Stimulated activated naive CD8-positive, alpha-beta T cell treated with anti-CD3 and anti-CD28 coated beads, Interleukin-15, Interleukin-2, amounts not matched to agents 100 ng/mL and 50 ng/mL, for 24 hours (primary cell): ENCODE measurements around the gene YY1.
A peak's percentile ranks its signal among the peaks of the same experiment; 100 is the strongest.

Experiments used
- H3K27ac Mint-ChIP-seq: one replicate; pipeline ENCODE4 v1.8.0; 2021; ENCODE audit warnings: mild to moderate bottlenecking, mixed read lengths
- H3K27me3 Mint-ChIP-seq: one replicate; pipeline ENCODE4 v1.8.0; 2021; ENCODE audit warnings: mixed read lengths
- H3K36me3 Mint-ChIP-seq: one replicate; pipeline ENCODE4 v1.8.0; 2021; ENCODE audit warnings: low read depth, mixed read lengths
- H3K4me1 Mint-ChIP-seq: one replicate; pipeline ENCODE4 v1.8.0; 2021; ENCODE audit warnings: low read depth, mixed read lengths
- H3K4me3 Mint-ChIP-seq: one replicate; pipeline ENCODE4 v1.8.0; 2021; ENCODE audit warnings: mild to moderate bottlenecking, mixed read lengths
- H3K9me3 Mint-ChIP-seq: one replicate; pipeline ENCODE4 v1.8.0; 2021; ENCODE audit warnings: mixed read lengths

Gene YY1

DNA sequence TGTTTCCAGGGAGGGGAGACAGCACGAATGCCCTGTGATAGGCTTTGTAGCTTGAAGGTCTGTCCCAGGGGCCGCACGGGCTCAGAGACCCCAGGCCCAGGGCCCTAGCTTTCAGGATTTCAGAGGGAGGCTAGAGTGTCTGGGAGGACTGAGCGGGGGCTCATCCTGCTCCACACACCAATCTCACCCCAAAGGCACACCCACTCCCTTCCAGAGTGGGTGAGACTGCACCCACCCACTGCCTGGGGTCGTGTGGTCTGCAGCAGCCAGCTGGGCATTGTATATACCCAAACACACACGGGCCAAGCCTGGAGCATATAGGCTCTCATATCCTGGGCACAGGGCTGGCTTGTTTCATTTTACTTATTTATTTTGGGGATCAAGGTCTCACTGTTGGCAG lies 78.4 kb downstream of the YY1 start:
- no peaks in the 10 kb centered on the region for H3K9me3 Mint-ChIP-seq
- H3K36me3 Mint-ChIP-seq = no peaks in the 10 kb centered on the region
- no peaks in the 10 kb centered on the region for H3K27me3 Mint-ChIP-seq
- H3K4me3 Mint-ChIP-seq = no peak overlapping the region
- H3K27ac Mint-ChIP-seq = no peak overlapping the region
- peaks cover 8% of the 10 kb centered on the region for H3K4me1 Mint-ChIP-seq

DNA sequence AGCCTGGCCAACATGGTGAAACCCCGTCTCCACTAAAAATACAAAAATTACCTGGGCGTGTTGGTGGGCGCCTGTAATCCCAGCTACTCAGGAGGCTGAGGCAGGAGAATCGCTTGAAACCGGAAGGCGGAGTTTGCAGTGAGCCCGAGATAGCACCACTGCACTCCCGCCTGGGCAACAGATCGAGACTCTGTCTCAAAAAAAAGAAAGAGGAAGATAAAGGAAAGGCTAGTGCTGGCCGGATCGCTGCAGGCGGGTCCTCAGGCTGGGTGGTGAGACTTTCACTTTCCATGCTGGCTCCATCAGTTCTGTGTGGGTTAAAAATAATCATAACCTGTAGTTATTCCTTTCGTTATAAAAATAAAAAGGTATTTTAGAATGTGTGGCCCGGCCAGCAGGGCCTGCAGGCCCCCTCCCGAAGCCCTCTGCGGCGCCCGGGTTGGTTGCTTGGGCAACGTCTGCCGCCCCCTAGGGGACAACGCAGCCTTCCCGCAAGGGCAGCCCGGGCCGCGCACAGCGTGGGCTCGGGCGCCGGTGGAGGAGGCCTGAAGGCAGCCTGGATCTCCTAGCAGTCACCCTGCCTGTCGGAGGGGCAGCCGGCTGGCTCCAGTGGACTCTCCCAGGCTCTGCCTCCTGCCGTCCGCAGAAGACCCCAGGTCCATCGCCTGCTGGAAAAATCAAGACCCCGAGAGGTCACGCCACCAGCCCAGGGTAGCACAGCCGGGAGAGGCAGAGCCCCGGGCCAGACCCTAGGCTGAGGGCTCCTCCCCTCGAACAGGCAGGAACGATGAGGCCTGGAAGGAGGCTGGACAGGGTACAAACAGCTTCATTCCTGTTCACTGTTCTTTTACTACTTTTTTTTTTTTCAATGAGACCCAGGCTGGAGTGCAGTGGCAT lies 79.2 kb downstream of the YY1 start:
- Mint-ChIP-seq H3K4me3 (peak overlapping the region; percentile 56), H3K27me3 (no peaks in the 10 kb centered on the region), H3K9me3 (no peaks in the 10 kb centered on the region), H3K36me3 (no peaks in the 10 kb centered on the region), H3K27ac (no peak overlapping the region), H3K4me1 (peaks cover 5% of the 10 kb centered on the region)

GRCh38 chr14:100320157-100320856 lies 81.4 kb downstream of the YY1 start:
- H3K4me1 Mint-ChIP-seq = peaks cover 5% of the 10 kb centered on the region
- no peaks in the 10 kb centered on the region for H3K36me3 Mint-ChIP-seq
- no peaks in the 10 kb centered on the region for H3K27me3 Mint-ChIP-seq
- H3K27ac Mint-ChIP-seq = no peak overlapping the region
- H3K9me3 Mint-ChIP-seq = no peaks in the 10 kb centered on the region
- no peak overlapping the region for H3K4me3 Mint-ChIP-seq

DNA sequence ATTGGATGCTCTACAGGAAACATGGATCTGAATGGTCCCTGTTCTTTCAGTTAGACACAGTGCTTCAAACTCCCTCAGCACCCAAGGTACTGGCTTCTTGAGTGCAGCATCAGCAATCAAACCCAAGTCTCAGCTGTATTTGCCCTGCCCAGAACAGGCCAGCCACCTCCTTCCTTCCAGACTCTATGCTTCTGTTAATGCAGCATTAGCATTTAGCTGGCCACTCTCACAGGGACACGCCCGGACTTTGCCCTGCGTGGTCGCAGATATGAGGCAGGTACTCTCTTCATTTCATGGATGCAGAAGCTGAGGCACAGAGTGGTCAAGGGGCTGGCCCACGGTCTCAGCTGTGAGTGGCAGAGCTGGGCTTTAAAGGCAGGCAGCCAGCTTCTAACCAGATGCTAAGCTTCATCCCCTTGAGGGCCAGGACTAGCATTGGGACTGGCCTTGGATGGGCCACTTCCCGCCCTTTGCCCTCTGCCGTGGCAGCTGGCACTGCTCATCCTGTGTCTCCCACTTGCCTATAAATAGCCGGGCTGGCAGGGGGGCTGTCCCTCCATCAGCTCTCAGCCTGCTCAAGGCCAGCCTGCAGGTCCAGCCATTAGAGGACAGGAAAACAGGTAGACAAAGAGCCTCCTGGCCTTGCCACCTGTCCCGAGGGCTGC lies 82.7 kb downstream of the YY1 start:
- Mint-ChIP-seq H3K36me3 (no peaks in the 10 kb centered on the region), H3K27ac (no peak overlapping the region), H3K9me3 (no peaks in the 10 kb centered on the region), H3K4me1 (peaks cover 5% of the 10 kb centered on the region), H3K27me3 (no peaks in the 10 kb centered on the region), H3K4me3 (no peak overlapping the region)

DNA sequence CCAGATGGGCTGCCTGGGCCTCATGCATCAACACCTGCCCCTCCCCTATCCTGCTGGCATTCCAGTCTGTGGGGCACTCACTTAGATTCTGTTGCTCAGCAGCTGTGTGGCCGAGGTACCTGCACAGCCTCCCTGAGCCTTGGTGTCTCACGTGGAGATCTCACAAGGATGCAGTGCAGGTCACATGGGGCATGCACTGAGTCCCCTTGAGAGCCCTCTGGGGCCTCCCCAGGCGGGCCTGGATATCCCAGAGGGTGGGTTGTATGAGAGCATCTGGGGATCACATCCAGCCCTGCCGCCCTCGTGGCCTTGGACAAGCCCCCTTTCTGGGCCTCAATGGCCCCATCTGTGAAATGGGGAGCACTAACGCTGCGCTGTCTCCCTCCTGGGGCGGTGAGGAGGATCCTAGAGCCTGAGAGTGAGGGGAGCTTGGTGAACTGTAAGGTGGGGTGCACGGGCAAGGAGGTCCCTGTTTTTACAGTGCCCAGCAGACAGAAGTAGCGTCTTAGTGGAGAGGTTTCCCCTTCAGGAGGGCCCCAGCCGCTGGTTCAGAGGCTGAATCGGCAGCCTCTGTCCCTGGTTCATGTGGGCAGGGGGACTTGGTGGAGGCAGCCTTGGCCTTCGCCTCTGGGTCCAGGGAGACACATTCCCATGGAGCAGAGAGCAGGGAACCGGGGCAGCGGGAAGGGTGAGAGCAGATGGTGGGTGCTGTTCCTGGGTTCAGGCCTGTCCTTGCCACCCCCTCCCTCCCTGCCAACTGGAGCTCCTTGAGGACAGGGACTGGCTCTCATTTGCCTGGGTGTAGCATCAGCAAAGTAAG lies 83.4 kb downstream of the YY1 start:
- Mint-ChIP-seq H3K4me1 (peaks cover 5% of the 10 kb centered on the region), H3K27me3 (no peaks in the 10 kb centered on the region), H3K36me3 (no peaks in the 10 kb centered on the region), H3K4me3 (no peak overlapping the region), H3K27ac (no peak overlapping the region), H3K9me3 (no peaks in the 10 kb centered on the region)

DNA sequence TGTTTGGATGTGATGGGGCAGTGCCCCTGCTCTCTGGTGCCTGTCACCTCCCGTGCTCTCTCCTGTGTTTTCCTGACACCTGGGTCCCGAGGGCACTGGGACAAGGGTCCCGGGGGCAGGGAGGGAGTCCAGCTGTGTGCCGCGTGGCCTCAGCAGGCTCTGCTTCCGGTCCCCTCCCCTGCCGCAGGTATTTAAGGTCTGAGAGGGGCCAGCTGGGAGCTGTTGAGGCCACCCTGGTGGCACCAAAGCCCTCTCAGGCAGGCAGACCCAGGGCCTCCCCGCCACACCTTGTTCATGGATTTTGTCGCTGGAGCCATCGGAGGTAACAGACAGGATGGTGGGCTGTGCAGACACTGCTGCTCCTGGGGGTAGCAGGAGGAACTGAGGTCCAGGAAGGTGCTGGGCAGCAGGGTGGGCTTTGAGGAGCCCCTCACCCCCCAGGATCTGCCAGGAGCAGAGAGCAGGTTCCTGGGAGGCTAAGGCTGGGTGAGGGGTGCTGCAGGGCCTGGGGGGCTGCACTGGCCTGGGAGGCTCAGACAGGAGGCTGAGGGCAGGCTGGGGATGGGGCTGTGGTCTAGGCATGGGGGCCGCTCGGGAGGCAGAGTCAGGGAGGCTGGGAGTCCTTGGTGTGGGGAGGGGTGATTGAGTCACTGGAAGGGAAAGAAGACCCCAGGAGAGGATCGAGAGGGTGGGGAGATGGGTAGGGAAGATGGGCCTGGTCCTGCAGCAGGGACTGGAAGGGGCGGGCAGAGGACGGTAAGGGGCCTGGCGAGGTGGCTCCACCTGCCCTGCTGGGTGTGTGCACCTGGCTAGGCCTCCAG lies 84.4 kb downstream of the YY1 start, which contains the start of gene SLC25A47:
TSS of gene SLC25A47 (plus strand) at position 219 of the 821 bp plus-strand sequence. CDS start at position 295, 76 bp downstream.
- Mint-ChIP-seq H3K27ac (no peak within 1 kb of the TSS), H3K27me3 (no peaks in the 10 kb centered on the region), H3K36me3 (no peaks in the 10 kb centered on the region), H3K9me3 (no peaks in the 10 kb centered on the region), H3K4me3 (no peak within 1 kb of the TSS), H3K4me1 (peaks cover 5% of the 10 kb centered on the region)

- no peak overlapping the region for H3K4me3 Mint-ChIP-seq
- H3K27me3 Mint-ChIP-seq = no peaks in the 10 kb centered on the region
- H3K9me3 Mint-ChIP-seq = no peaks in the 10 kb centered on the region
- H3K36me3 Mint-ChIP-seq = no peaks in the 10 kb centered on the region
- H3K27ac Mint-ChIP-seq = no peak overlapping the region
- peaks cover 5% of the 10 kb centered on the region for H3K4me1 Mint-ChIP-seq
Observed at GRCh38 chr14:100323942-100324307, 85.0 kb downstream of the YY1 start.

DNA sequence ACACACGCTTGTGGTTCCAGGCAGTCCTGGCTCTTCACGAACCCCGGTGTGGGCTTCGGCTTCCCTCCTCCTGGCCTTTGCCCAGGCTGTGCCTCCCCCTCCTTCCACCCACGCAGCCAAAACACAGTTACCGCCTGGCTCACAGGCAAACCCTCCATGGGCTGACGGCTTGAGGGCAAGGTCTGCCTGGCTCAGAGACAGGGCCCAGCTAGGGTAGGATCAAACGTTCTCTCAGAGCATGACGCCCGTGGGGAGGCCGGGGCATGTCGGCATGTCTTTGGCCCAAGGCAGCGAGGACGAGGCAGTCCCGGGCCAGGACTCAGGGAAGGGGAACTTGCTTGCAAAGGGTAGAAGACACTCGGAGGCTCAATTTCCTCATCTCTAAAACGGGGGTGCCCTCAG lies 86.3 kb downstream of the YY1 start:
- H3K4me1 Mint-ChIP-seq = no peaks in the 10 kb centered on the region
- no peaks in the 10 kb centered on the region for H3K36me3 Mint-ChIP-seq
- no peak overlapping the region for H3K4me3 Mint-ChIP-seq
- H3K27me3 Mint-ChIP-seq = no peaks in the 10 kb centered on the region
- no peak overlapping the region for H3K27ac Mint-ChIP-seq
- no peaks in the 10 kb centered on the region for H3K9me3 Mint-ChIP-seq

- H3K4me1 Mint-ChIP-seq = no peaks in the 10 kb centered on the region
- H3K27ac Mint-ChIP-seq = no peak overlapping the region
- H3K36me3 Mint-ChIP-seq = no peaks in the 10 kb centered on the region
- no peak overlapping the region for H3K4me3 Mint-ChIP-seq
- H3K9me3 Mint-ChIP-seq = no peaks in the 10 kb centered on the region
- no peaks in the 10 kb centered on the region for H3K27me3 Mint-ChIP-seq
Observed at GRCh38 chr14:100325958-100326357, 87.0 kb downstream of the YY1 start.

GRCh38 chr14:100327128-100327527 lies 88.2 kb downstream of the YY1 start:
- H3K4me3 Mint-ChIP-seq = no peak overlapping the region
- no peaks in the 10 kb centered on the region for H3K27me3 Mint-ChIP-seq
- no peaks in the 10 kb centered on the region for H3K9me3 Mint-ChIP-seq
- no peaks in the 10 kb centered on the region for H3K4me1 Mint-ChIP-seq
- H3K36me3 Mint-ChIP-seq = no peaks in the 10 kb centered on the region
- H3K27ac Mint-ChIP-seq = no peak overlapping the region

DNA sequence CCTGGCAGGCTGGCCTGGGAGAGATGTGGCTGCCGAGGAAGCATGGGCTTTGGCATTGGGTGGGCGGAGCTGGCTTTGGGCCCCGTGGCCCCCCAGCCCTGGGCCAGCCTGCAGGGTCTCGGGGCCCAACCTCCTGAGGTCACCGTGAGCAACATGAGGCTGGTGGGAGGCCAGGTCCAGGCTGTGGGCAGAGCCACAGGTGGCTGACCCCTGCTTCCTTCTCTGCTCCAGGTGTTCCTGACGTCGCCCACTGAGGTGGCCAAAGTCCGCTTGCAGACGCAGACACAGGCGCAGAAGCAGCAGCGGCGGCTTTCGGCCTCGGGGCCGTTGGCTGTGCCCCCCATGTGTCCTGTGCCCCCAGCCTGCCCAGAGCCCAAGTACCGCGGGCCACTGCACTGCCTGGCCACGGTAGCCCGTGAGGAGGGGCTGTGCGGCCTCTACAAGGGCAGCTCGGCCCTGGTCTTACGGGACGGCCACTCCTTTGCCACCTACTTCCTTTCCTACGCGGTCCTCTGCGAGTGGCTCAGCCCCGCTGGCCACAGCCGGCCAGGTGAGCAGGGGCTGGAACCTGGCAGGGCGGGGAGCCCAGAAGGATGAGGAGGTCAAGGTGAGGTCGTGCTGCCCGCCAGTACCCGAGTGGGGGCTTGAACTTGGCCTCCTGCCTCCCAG lies 89.7 kb downstream of the YY1 start:
- no peaks in the 10 kb centered on the region for H3K27me3 Mint-ChIP-seq

DNA sequence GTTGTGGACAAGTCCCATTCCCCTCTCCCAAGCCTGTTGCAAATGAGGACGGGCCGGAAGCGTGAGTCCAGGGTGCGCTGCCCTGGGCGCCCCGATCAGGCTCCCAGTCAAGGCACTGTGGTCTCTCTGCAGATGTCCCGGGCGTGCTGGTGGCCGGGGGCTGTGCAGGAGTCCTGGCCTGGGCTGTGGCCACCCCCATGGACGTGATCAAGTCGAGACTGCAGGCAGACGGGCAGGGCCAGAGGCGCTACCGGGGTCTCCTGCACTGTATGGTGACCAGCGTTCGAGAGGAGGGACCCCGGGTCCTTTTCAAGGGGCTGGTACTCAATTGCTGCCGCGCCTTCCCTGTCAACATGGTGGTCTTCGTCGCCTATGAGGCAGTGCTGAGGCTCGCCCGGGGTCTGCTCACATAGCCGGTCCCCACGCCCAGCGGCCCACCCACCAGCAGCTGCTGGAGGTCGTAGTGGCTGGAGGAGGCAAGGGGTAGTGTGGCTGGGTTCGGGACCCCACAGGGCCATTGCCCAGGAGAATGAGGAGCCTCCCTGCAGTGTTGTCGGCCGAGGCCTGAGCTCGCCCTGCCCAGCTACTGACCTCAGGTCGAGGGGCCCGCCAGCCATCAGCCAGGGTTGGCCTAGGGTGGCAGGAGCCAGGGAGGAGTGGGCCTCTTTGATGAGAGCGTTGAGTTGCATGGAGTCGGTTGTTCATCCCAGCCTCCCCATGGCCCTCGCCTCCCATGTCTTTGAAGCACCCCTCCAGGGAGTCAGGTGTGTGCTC lies 90.5 kb downstream of the YY1 start:
- H3K4me1 Mint-ChIP-seq = no peaks in the 10 kb centered on the region
- peaks cover 2% of the 10 kb centered on the region for H3K36me3 Mint-ChIP-seq
- H3K27ac Mint-ChIP-seq = no peak overlapping the region
- H3K27me3 Mint-ChIP-seq = no peaks in the 10 kb centered on the region
- H3K9me3 Mint-ChIP-seq = no peaks in the 10 kb centered on the region
- H3K4me3 Mint-ChIP-seq = no peak overlapping the region

More for the DNA sequence above, 89.7 kb downstream of the YY1 start:
- no peaks in the 10 kb centered on the region for H3K9me3 Mint-ChIP-seq
- H3K36me3 Mint-ChIP-seq = no peaks in the 10 kb centered on the region
- H3K27ac Mint-ChIP-seq = no peak overlapping the region
- H3K4me1 Mint-ChIP-seq = no peaks in the 10 kb centered on the region
- no peak overlapping the region for H3K4me3 Mint-ChIP-seq

GRCh38 chr14:100330007-100330344 lies 91.0 kb downstream of the YY1 start:
- H3K4me1 Mint-ChIP-seq = no peaks in the 10 kb centered on the region
- no peak overlapping the region for H3K4me3 Mint-ChIP-seq
- H3K9me3 Mint-ChIP-seq = no peaks in the 10 kb centered on the region
- no peaks in the 10 kb centered on the region for H3K27me3 Mint-ChIP-seq
- peaks cover 7% of the 10 kb centered on the region for H3K36me3 Mint-ChIP-seq
- no peak overlapping the region for H3K27ac Mint-ChIP-seq
